ENCODE results near the gene COL4A1. TPM values are rescaled to one million over a fixed set of nuclear protein-coding genes. Genes with fewer than 3 reads are reported as not detected.

The COL4A1 gene
- total RNA-seq, 3 donors from 2014 or later = 19.0 to 308 (median 61.9) TPM

DNA sequence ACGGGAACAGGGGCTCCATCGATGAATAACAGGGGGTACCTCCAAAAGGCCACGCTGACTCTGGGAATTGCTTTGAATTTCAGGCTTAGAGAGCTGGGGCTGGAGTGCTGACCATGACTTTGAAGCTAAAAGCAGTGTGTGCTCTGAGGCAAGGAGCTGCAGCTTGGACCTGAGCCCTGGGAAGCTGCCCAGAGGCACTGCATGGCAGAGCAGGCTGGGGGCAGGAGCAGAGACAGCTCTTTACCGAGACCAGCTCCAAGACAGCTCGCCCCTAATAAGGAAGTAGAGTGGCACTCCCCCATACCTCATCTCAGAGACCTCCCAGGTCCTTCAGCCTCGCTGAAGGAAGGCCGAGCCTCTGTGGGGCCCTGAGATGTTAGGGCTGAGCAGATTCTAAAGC is 200.2 kb downstream of the COL4A1 start:
- DNase-seq (no peak), ATAC-seq (no peak)
- Histone ChIP-seq H3K4me1 (ENCODE audit: low read depth) (no peaks in the 10 kb centered on the region), H3K36me3 (ENCODE audit: low read depth) (no peaks in the 10 kb centered on the region), H3K9me3 (peaks cover 2% of the 10 kb centered on the region), H3K4me3 (no peak overlapping the region)
- intact Hi-C loops (cut with DNase I, micrococcal nuclease) = loop anchor here in 1 of 2 donors (5.0 to 10.0 kb wide), 2 partner anchors 322 to 959 kb away; partner anchors contain the start of gene IRS2
- no peak for TF ChIP-seq CTCF (IDR thresholded peaks at IDR 0.05)

DNA sequence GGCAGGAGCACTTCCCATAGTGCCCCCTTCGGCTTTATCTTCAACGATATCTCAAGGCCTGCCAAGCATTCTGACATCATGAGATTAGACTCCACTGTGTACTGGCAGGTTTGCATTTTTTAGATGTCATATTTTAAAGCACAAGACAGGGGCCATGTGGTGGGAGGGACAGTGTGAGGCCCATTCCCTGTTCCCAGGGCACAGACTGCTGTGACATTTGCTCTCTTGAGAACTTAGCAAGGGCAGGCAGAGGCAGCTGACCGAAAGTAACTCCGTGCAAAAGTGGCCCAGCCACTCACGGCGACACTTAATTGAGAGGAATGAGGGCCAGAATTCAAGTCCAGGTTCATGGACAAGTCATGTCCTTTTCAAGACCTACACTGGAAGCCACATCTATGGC is 201.8 kb downstream of the COL4A1 start:
- Histone ChIP-seq H3K36me3 (ENCODE audit: low read depth) (no peaks in the 10 kb centered on the region), H3K9me3 (peaks cover 2% of the 10 kb centered on the region), H3K4me3 (no peak overlapping the region), H3K4me1 (ENCODE audit: low read depth) (no peaks in the 10 kb centered on the region)
- intact Hi-C loops (cut with DNase I, micrococcal nuclease) = loop anchor here in 1 of 2 donors (5.0 to 10.0 kb wide), 2 partner anchors 320 to 958 kb away; partner anchors contain the start of gene IRS2
- ATAC-seq (no peak), DNase-seq (no peak)
- TF ChIP-seq CTCF (IDR thresholded peaks at IDR 0.05) = no peak

GRCh38 chr13:110103534-110103933 is 203.4 kb downstream of the COL4A1 start:
- H3K36me3 ChIP-seq (ENCODE audit: low read depth) = no peaks in the 10 kb centered on the region
- DNase-seq = no peak
- TF ChIP-seq CTCF (IDR thresholded peaks at IDR 0.05) = no peak
- H3K9me3 ChIP-seq = peaks cover 2% of the 10 kb centered on the region
- ATAC-seq = no peak
- intact Hi-C loops (cut with DNase I, micrococcal nuclease) = loop anchor here in 1 of 2 donors (10.0 kb wide), 1 partner anchor 319 kb away; the partner anchor contains the start of gene IRS2
- H3K4me3 ChIP-seq = no peak overlapping the region
- H3K4me1 ChIP-seq (ENCODE audit: low read depth) = no peaks in the 10 kb centered on the region

- Histone ChIP-seq H3K4me1 (ENCODE audit: low read depth) (no peaks in the 10 kb centered on the region), H3K36me3 (ENCODE audit: low read depth) (no peaks in the 10 kb centered on the region), H3K9me3 (peaks cover 2% of the 10 kb centered on the region), H3K4me3 (no peak overlapping the region)
- no peak for TF ChIP-seq CTCF (IDR thresholded peaks at IDR 0.05)
- ATAC-seq (no peak), DNase-seq (no peak)
- intact Hi-C loops (cut with DNase I, micrococcal nuclease) = loop anchor here in 1 of 2 donors (10.0 kb wide), 1 partner anchor 318 kb away; the partner anchor contains the start of gene IRS2
Measured at GRCh38 chr13:110103026-110103425, 203.9 kb downstream of the COL4A1 start.

DNA sequence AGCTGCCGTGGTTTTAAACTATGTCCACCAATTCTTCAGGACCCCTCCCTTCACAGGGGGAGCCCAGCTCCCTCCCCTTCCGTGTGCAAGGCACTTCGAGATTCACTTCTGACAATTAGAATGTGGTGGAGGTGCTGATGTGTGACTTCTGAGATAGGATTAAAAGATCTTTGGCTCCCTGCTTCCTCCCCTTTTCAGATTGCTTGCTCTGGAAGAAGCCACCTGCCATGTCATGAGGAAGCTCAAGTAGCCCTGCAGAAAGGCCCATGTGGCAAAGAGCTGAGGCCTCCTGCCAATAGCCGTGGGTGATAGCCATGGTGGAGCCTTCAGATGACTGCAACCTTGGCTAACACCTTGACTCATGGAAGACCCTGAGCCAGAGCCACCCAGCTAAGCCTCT is 204.9 kb downstream of the COL4A1 start:
- intact Hi-C loops (cut with DNase I, micrococcal nuclease) = loop anchor here in 1 of 2 donors (10.0 kb wide), 1 partner anchor 317 kb away; the partner anchor contains the start of gene IRS2

More for the DNA sequence above, 204.9 kb downstream of the COL4A1 start:
- Histone ChIP-seq H3K4me3 (no peak overlapping the region), H3K9me3 (peaks cover 2% of the 10 kb centered on the region), H3K4me1 (ENCODE audit: low read depth) (no peaks in the 10 kb centered on the region), H3K36me3 (ENCODE audit: low read depth) (no peaks in the 10 kb centered on the region)
- DNase-seq = no peak
- no peak for ATAC-seq
- TF ChIP-seq CTCF (IDR thresholded peaks at IDR 0.05) = no peak

All from mucosa of descending colon (tissue), 3 donors.